Activated naive CD4-positive, alpha-beta T cell treated with anti-CD3 and anti-CD28 coated beads, Interleukin-2, amount 10 ng/mL, durations not matched to agents 7 days and 5 days (primary cell): ENCODE measurements around the gene RGS8.

Source experiments
- CTCF ChIA-PET: fragments of 350-600 bp; sonication (Branson Sonifier 250); formaldehyde crosslinking; loops from one replicate; lab custom pipeline; 2021; ENCODE audit warnings: antibody characterized with exemption; lab: Charles Lee
- DNase-seq: peaks from one replicate; pipeline ENCODE4 v3.0.0-alpha.2; 2020
- H3K27ac Mint-ChIP-seq: one replicate; pipeline ENCODE4 v1.8.0; 2021; ENCODE audit warnings: mild to moderate bottlenecking, moderate library complexity, mixed read lengths
- H3K27me3 Mint-ChIP-seq: one replicate; pipeline ENCODE4 v1.8.0; 2021; ENCODE audit warnings: mild to moderate bottlenecking, mixed read lengths
- H3K36me3 Mint-ChIP-seq: one replicate; pipeline ENCODE4 v1.8.0; 2021; ENCODE audit warnings: mixed read lengths
- H3K4me1 Mint-ChIP-seq: one replicate; pipeline ENCODE4 v1.8.0; 2021; ENCODE audit warnings: mixed read lengths
- H3K4me3 Mint-ChIP-seq: one replicate; pipeline ENCODE4 v1.8.0; 2021; ENCODE audit warnings: mild to moderate bottlenecking, moderate library complexity, mixed read lengths
- H3K9me3 Mint-ChIP-seq: one replicate; pipeline ENCODE4 v1.8.0; 2021; ENCODE audit warnings: mixed read lengths

Gene RGS8

GRCh38 chr1:182649041-182649440, 35.3 kb downstream of the RGS8 start:
- Mint-ChIP-seq H3K27me3 (peaks cover 26% of the 10 kb centered on the region), H3K4me3 (no peak overlapping the region), H3K9me3 (no peaks in the 10 kb centered on the region), H3K27ac (no peak overlapping the region), H3K36me3 (no peaks in the 10 kb centered on the region), H3K4me1 (no peaks in the 10 kb centered on the region)
- CTCF ChIA-PET: no interaction called here
- DNase-seq: no peak

GRCh38 chr1:182646739-182647138, 37.6 kb downstream of the RGS8 start:
- DNase-seq: no peak
- H3K4me3 Mint-ChIP-seq: no peak overlapping the region

GRCh38 chr1:182644886-182645285, 39.5 kb downstream of the RGS8 start:
- no peaks in the 10 kb centered on the region for H3K36me3 Mint-ChIP-seq
- H3K9me3 Mint-ChIP-seq: no peaks in the 10 kb centered on the region
- peaks cover 32% of the 10 kb centered on the region for H3K27me3 Mint-ChIP-seq
- no peaks in the 10 kb centered on the region for H3K4me1 Mint-ChIP-seq
- CTCF ChIA-PET: no interaction called here
- H3K27ac Mint-ChIP-seq: no peak overlapping the region
- H3K4me3 Mint-ChIP-seq: no peak overlapping the region
- no peak for DNase-seq

More at GRCh38 chr1:182646739-182647138, 37.6 kb downstream of the RGS8 start:
- H3K36me3 Mint-ChIP-seq: no peaks in the 10 kb centered on the region
- H3K27ac Mint-ChIP-seq: no peak overlapping the region
- no peaks in the 10 kb centered on the region for H3K9me3 Mint-ChIP-seq
- CTCF ChIA-PET: no interaction called here
- no peaks in the 10 kb centered on the region for H3K4me1 Mint-ChIP-seq
- peaks cover 29% of the 10 kb centered on the region for H3K27me3 Mint-ChIP-seq

- no peak overlapping the region for H3K27ac Mint-ChIP-seq
- H3K4me3 Mint-ChIP-seq: no peak overlapping the region
- CTCF ChIA-PET: interaction anchor here (0.8 kb wide), 1 partner anchor 18 kb away, joined by 3 read pairs; no protein-coding TSS in a partner anchor
- H3K27me3 Mint-ChIP-seq: peaks cover 35% of the 10 kb centered on the region
- H3K36me3 Mint-ChIP-seq: no peaks in the 10 kb centered on the region
- H3K9me3 Mint-ChIP-seq: no peaks in the 10 kb centered on the region
- DNase-seq: no peak
- H3K4me1 Mint-ChIP-seq: no peaks in the 10 kb centered on the region
Observed at GRCh38 chr1:182643699-182644098, 40.7 kb downstream of the RGS8 start.

- H3K9me3 Mint-ChIP-seq: no peaks in the 10 kb centered on the region
- CTCF ChIA-PET: no interaction called here
- no peaks in the 10 kb centered on the region for H3K36me3 Mint-ChIP-seq
- H3K27ac Mint-ChIP-seq: no peak overlapping the region
- H3K4me3 Mint-ChIP-seq: no peak overlapping the region
- no peak for DNase-seq
- peaks cover 36% of the 10 kb centered on the region for H3K27me3 Mint-ChIP-seq
- no peaks in the 10 kb centered on the region for H3K4me1 Mint-ChIP-seq
Observed at GRCh38 chr1:182642461-182642860, 41.9 kb downstream of the RGS8 start.

GRCh38 chr1:182641561-182641960, 42.8 kb downstream of the RGS8 start:
- CTCF ChIA-PET: no interaction called here
- peaks cover 42% of the 10 kb centered on the region for H3K27me3 Mint-ChIP-seq

GRCh38 chr1:182639330-182639729, 45.1 kb downstream of the RGS8 start:
- H3K36me3 Mint-ChIP-seq: no peaks in the 10 kb centered on the region
- H3K4me3 Mint-ChIP-seq: no peak overlapping the region
- peaks cover 51% of the 10 kb centered on the region for H3K27me3 Mint-ChIP-seq
- no peak overlapping the region for H3K27ac Mint-ChIP-seq
- no peak for DNase-seq
- CTCF ChIA-PET: no interaction called here
- no peaks in the 10 kb centered on the region for H3K9me3 Mint-ChIP-seq
- H3K4me1 Mint-ChIP-seq: no peaks in the 10 kb centered on the region

More at GRCh38 chr1:182641561-182641960, 42.8 kb downstream of the RGS8 start:
- Mint-ChIP-seq H3K4me3 (no peak overlapping the region), H3K4me1 (no peaks in the 10 kb centered on the region), H3K36me3 (no peaks in the 10 kb centered on the region), H3K9me3 (no peaks in the 10 kb centered on the region), H3K27ac (no peak overlapping the region)
- DNase-seq: no peak

GRCh38 chr1:182637769-182638168, 46.6 kb downstream of the RGS8 start:
- DNase-seq: no peak
- Mint-ChIP-seq H3K36me3 (no peaks in the 10 kb centered on the region), H3K9me3 (no peaks in the 10 kb centered on the region), H3K27me3 (peaks cover 58% of the 10 kb centered on the region), H3K4me1 (peaks cover 4% of the 10 kb centered on the region), H3K27ac (no peak overlapping the region), H3K4me3 (no peak overlapping the region)
- CTCF ChIA-PET: no interaction called here

- H3K4me3 Mint-ChIP-seq: no peak overlapping the region
- H3K27ac Mint-ChIP-seq: no peak overlapping the region
- CTCF ChIA-PET: no interaction called here
- no peak for DNase-seq
- peaks cover 18% of the 10 kb centered on the region for H3K4me1 Mint-ChIP-seq
- H3K9me3 Mint-ChIP-seq: no peaks in the 10 kb centered on the region
- H3K36me3 Mint-ChIP-seq: no peaks in the 10 kb centered on the region
- H3K27me3 Mint-ChIP-seq: peaks cover 71% of the 10 kb centered on the region
Observed at GRCh38 chr1:182635871-182636270, 48.5 kb downstream of the RGS8 start.
